Ishikawa (cell line): ENCODE results near the gene ANTXR1.

Source experiments
- CEBPB ChIP-seq: IDR thresholded peaks from 2 replicates; pipeline ENCODE4 v1.6.1; 2012
- CREB1 ChIP-seq: IDR thresholded peaks from 2 replicates; pipeline ENCODE4 v1.6.1; 2012; ENCODE audit warnings: low read depth
- EGR1 ChIP-seq: IDR thresholded peaks from 2 replicates; pipeline ENCODE4 v1.6.1; 2012
- EP300 ChIP-seq: IDR thresholded peaks from 2 replicates; pipeline ENCODE4 v1.6.1; 2012; ENCODE audit warnings: borderline replicate concordance
- FOXM1 ChIP-seq: IDR thresholded peaks from 2 replicates; pipeline ENCODE4 v1.6.1; 2012; ENCODE audit warnings: low read depth, borderline replicate concordance
- NFIC ChIP-seq: IDR thresholded peaks from 2 replicates; pipeline ENCODE4 v1.6.1; 2012
- RAD21 ChIP-seq: IDR thresholded peaks from 2 replicates; pipeline ENCODE4 v1.6.1; 2012; ENCODE audit warnings: low read depth
- TAF1 ChIP-seq: IDR thresholded peaks from 2 replicates; pipeline ENCODE4 v1.6.1; 2012; ENCODE audit warnings: low read depth, mild to moderate bottlenecking
- TEAD4 ChIP-seq: IDR thresholded peaks from 2 replicates; pipeline ENCODE4 v1.6.1; 2012
- YY1 ChIP-seq: IDR thresholded peaks from 2 replicates; pipeline ENCODE4 v1.6.1; 2012; ENCODE audit warnings: low read depth
- ZBTB7A ChIP-seq: IDR thresholded peaks from 2 replicates; pipeline ENCODE4 v1.6.1; 2012; ENCODE audit warnings: low read depth
- TF ChIP-seq, protein P1 (sequence below): IDR thresholded peaks from 2 replicates; pipeline ENCODE4 v1.6.1; 2012
- TF ChIP-seq, protein P2 (sequence below): IDR thresholded peaks from 2 replicates; pipeline ENCODE4 v1.6.1; 2012; ENCODE audit warnings: low read depth, mild to moderate bottlenecking
- TF ChIP-seq, protein P3 (sequence below): IDR thresholded peaks from 2 replicates; pipeline ENCODE4 v1.6.1; 2012

DNA sequence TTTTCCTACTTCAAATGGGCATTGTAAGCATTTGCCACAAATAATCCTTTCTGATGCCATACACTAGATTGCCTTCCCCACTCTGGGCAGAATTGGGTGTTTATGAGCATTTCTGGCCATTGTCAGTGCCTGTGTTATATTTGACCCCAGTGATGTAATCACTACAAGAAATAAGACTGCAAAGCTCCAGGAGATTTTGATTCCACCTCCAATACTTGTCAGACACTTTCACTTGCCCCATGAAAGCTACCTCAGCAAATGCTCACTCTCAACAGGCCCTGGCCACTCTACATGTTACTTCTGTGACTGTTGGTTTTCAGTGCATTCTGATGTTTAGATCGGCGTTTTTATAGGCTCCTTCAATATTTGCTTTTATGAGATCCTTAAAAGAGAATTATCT is 239.0 kb downstream of the ANTXR1 start:
- TF ChIP-seq EGR1 (no peak), NFIC (no peak), FOXM1 (no peak), EP300 (no peak), RAD21 (no peak), TAF1 (no peak), TEAD4 (no peak), CEBPB (no peak), ZBTB7A (no peak), CREB1 (no peak), YY1 (no peak)
- TF ChIP-seq, protein P1, sequence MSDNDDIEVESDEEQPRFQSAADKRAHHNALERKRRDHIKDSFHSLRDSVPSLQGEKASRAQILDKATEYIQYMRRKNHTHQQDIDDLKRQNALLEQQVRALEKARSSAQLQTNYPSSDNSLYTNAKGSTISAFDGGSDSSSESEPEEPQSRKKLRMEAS: no peak
- TF ChIP-seq, protein P2, sequence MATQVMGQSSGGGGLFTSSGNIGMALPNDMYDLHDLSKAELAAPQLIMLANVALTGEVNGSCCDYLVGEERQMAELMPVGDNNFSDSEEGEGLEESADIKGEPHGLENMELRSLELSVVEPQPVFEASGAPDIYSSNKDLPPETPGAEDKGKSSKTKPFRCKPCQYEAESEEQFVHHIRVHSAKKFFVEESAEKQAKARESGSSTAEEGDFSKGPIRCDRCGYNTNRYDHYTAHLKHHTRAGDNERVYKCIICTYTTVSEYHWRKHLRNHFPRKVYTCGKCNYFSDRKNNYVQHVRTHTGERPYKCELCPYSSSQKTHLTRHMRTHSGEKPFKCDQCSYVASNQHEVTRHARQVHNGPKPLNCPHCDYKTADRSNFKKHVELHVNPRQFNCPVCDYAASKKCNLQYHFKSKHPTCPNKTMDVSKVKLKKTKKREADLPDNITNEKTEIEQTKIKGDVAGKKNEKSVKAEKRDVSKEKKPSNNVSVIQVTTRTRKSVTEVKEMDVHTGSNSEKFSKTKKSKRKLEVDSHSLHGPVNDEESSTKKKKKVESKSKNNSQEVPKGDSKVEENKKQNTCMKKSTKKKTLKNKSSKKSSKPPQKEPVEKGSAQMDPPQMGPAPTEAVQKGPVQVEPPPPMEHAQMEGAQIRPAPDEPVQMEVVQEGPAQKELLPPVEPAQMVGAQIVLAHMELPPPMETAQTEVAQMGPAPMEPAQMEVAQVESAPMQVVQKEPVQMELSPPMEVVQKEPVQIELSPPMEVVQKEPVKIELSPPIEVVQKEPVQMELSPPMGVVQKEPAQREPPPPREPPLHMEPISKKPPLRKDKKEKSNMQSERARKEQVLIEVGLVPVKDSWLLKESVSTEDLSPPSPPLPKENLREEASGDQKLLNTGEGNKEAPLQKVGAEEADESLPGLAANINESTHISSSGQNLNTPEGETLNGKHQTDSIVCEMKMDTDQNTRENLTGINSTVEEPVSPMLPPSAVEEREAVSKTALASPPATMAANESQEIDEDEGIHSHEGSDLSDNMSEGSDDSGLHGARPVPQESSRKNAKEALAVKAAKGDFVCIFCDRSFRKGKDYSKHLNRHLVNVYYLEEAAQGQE: no peak
- TF ChIP-seq, protein P3, sequence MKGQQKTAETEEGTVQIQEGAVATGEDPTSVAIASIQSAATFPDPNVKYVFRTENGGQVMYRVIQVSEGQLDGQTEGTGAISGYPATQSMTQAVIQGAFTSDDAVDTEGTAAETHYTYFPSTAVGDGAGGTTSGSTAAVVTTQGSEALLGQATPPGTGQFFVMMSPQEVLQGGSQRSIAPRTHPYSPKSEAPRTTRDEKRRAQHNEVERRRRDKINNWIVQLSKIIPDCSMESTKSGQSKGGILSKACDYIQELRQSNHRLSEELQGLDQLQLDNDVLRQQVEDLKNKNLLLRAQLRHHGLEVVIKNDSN: no peak
